Endodermal cell (in vitro differentiated cells): ENCODE results near the gene CCDC34. TPM values are rescaled to one million over a fixed set of nuclear protein-coding genes. Genes with fewer than 3 reads are reported as not detected.
A peak's percentile ranks its signal among the peaks of the same experiment; 100 is the strongest.
"Not testable (repeated sequence)": the region's sequence is repeated elsewhere in the genome, so short reads cannot be mapped to it uniquely, and the experiment has no call there.

Source experiments
- DNase-seq: peaks from one replicate; pipeline ENCODE4 v3.0.0-alpha.2; 2017
- H3K27ac ChIP-seq: 2 replicates; pipeline ENCODE4 v1.5.1; 2013; ENCODE audit warnings: mild to moderate bottlenecking, low read depth, low read length, moderate library complexity
- H3K27me3 ChIP-seq: 2 replicates; pipeline ENCODE4 v1.6.1; 2013; ENCODE audit warnings: mild to moderate bottlenecking, low read length, moderate library complexity; ENCODE audit not compliant: insufficient read depth, control insufficient read depth, poor library complexity, severe bottlenecking
- H3K36me3 ChIP-seq: 2 replicates; pipeline ENCODE4 v1.7.0; 2013; ENCODE audit warnings: mild to moderate bottlenecking, low read length, moderate library complexity; ENCODE audit not compliant: control insufficient read depth, insufficient read depth
- H3K4me1 ChIP-seq: one replicate; pipeline ENCODE4 v1.7.0; 2013; ENCODE audit warnings: low read length; ENCODE audit not compliant: control insufficient read depth, insufficient read depth
- H3K4me3 ChIP-seq: 2 replicates; pipeline ENCODE4 v1.5.1; 2013; ENCODE audit warnings: mild to moderate bottlenecking, low read length, moderate library complexity
- H3K9ac ChIP-seq: 2 replicates; pipeline ENCODE4 v1.6.1; 2013; ENCODE audit warnings: mild to moderate bottlenecking, low read length, moderate library complexity; ENCODE audit not compliant: poor library complexity, severe bottlenecking; ENCODE audit errors: extremely low read depth
- H3K9me3 ChIP-seq: 2 replicates; pipeline ENCODE4 v1.6.1; 2013; ENCODE audit warnings: mild to moderate bottlenecking, low read length, moderate library complexity; ENCODE audit not compliant: control insufficient read depth
- H3K27ac Mint-ChIP-seq: 2 replicates; pipeline ENCODE4 v1.8.0; 2020; ENCODE audit warnings: mixed read lengths
- H3K27me3 Mint-ChIP-seq: 2 replicates; pipeline ENCODE4 v1.8.0; 2021; ENCODE audit warnings: mild to moderate bottlenecking, mixed read lengths; ENCODE audit not compliant: insufficient read depth
- H3K36me3 Mint-ChIP-seq: 2 replicates; pipeline ENCODE4 v1.8.0; 2020; ENCODE audit warnings: low read depth, mixed read lengths
- H3K4me1 Mint-ChIP-seq: 2 replicates; pipeline ENCODE4 v1.8.0; 2020; ENCODE audit warnings: mixed read lengths
- H3K4me3 Mint-ChIP-seq: 2 replicates; pipeline ENCODE4 v1.8.0; 2020; ENCODE audit warnings: mild to moderate bottlenecking, moderate library complexity, mixed read lengths
- H3K9me3 Mint-ChIP-seq: 2 replicates; pipeline ENCODE4 v1.8.0; 2020; ENCODE audit warnings: mild to moderate bottlenecking, mixed read lengths
- CTCF ChIP-seq: fragments of 200-600 bp; sonication (generic); conservative IDR thresholded peaks from 2 replicates; pipeline ENCODE4 v1.5.0; 2021; ENCODE audit warnings: antibody characterized with exemption, mild to moderate bottlenecking
- WGBS, 2 experiments: methylation state at CpG; one replicate each; pipeline versions ENCODE4 v1.1.5 to v1.1.7; 2013; ENCODE audit warnings: missing lambda C conversion rate in 2 of 2, mixed read lengths in 1 of 2; ENCODE audit not compliant: insufficient coverage in 1 of 2, insufficient read length in 1 of 2; 5-methylcytosine and 5-hydroxymethylcytosine counted together
- total RNA-seq, 2 donors: library from RNA; stranded (reverse); fragmentation: NEBNext Ultra II Directional in 1 of 2; extraction: Animal tissue kit (Norgen Biotek cat#: 25700) in 1 of 2; gene quantifications; 2 replicates in 1 of 2; 3 replicates in 1 of 2; pipeline ENCODE4 v1.2.1, GENCODE V29; 2021

Gene CCDC34
- total RNA-seq, 2 donors from 2014 or later: 26.2 to 38.1 TPM

- peak; percentile 63 for DNase-seq
- Histone ChIP-seq H3K9me3 (no peaks in the 10 kb centered on the region), H3K9ac (no peak overlapping the region), H3K36me3 (peaks cover 13% of the 10 kb centered on the region), H3K27me3 (no peaks in the 10 kb centered on the region), H3K4me3 (no peak overlapping the region), H3K27ac (no peak overlapping the region), H3K4me1 (peaks cover 11% of the 10 kb centered on the region)
- 87 to 89% methylated on average over 2 to 5 of the region's 5 CpGs for WGBS, 2 experiments
- Mint-ChIP-seq H3K27ac (peak overlapping the region; percentile 89), H3K27me3 (peaks cover 1% of the 10 kb centered on the region), H3K4me1 (peaks cover 31% of the 10 kb centered on the region), H3K4me3 (no peak overlapping the region), H3K9me3 (peaks cover 16% of the 10 kb centered on the region), H3K36me3 (peaks cover 26% of the 10 kb centered on the region)
- no peak for TF ChIP-seq CTCF
Measured at GRCh38 chr11:27328614-27329013, 34.4 kb downstream of the CCDC34 start.

- Mint-ChIP-seq H3K4me1 (peaks cover 28% of the 10 kb centered on the region), H3K9me3 (peaks cover 30% of the 10 kb centered on the region), H3K36me3 (peaks cover 26% of the 10 kb centered on the region)
- DNase-seq, H3K9ac ChIP-seq, H3K27me3 Mint-ChIP-seq, H3K4me3 ChIP-seq, H3K27me3 ChIP-seq, H3K27ac ChIP-seq, H3K4me3 Mint-ChIP-seq, H3K9me3 ChIP-seq, H3K27ac Mint-ChIP-seq: not testable (repeated sequence)
- Histone ChIP-seq H3K36me3 (peaks cover 13% of the 10 kb centered on the region), H3K4me1 (peaks cover 11% of the 10 kb centered on the region)
- 100% methylated on average over 1 of the region's 2 CpGs; no CpG with 5 or more reads in 1 of the 2 experiments for WGBS, 2 experiments
Measured at GRCh38 chr11:27327064-27327463, 36.0 kb downstream of the CCDC34 start.

GRCh38 chr11:27322196-27322595, 40.8 kb downstream of the CCDC34 start:
- 83% methylated on average over 3 of the region's 3 CpGs; no CpG with 5 or more reads in 1 of the 2 experiments for WGBS, 2 experiments
- H3K36me3 ChIP-seq, H3K27me3 Mint-ChIP-seq, H3K4me3 ChIP-seq, DNase-seq, H3K4me3 Mint-ChIP-seq, H3K27me3 ChIP-seq, H3K4me1 ChIP-seq, H3K27ac ChIP-seq, H3K4me1 Mint-ChIP-seq, H3K9ac ChIP-seq, H3K27ac Mint-ChIP-seq: not testable (repeated sequence)
- peaks cover 44% of the 10 kb centered on the region for H3K9me3 Mint-ChIP-seq
- peaks cover 18% of the 10 kb centered on the region for H3K36me3 Mint-ChIP-seq
- H3K9me3 ChIP-seq: peaks cover 16% of the 10 kb centered on the region

- DNase-seq, H3K4me1 Mint-ChIP-seq: not testable (repeated sequence)
- 92 to 98% methylated on average over 8 to 10 of the region's 10 CpGs for WGBS, 2 experiments
Measured at GRCh38 chr11:27321340-27321739, 41.7 kb downstream of the CCDC34 start.

More at GRCh38 chr11:27321340-27321739, 41.7 kb downstream of the CCDC34 start:
- H3K27me3 ChIP-seq, H3K4me3 ChIP-seq, H3K9ac ChIP-seq, H3K4me3 Mint-ChIP-seq, H3K27ac ChIP-seq, H3K27ac Mint-ChIP-seq, H3K4me1 ChIP-seq, H3K27me3 Mint-ChIP-seq, H3K36me3 ChIP-seq: not testable (repeated sequence)
- peaks cover 38% of the 10 kb centered on the region for H3K9me3 Mint-ChIP-seq
- peaks cover 14% of the 10 kb centered on the region for H3K36me3 Mint-ChIP-seq
- peaks cover 16% of the 10 kb centered on the region for H3K9me3 ChIP-seq
